ENCODE results near the gene ARL2BP. TPM values are rescaled to one million over a fixed set of nuclear protein-coding genes. Genes with fewer than 3 reads are reported as not detected.

Gene ARL2BP
- total and polyA plus RNA-seq, 9 of the 15 experiments (the other 6 are each of a cell fraction or from before 2014, with no cell fraction given): 16.7 to 41.8 (median 27.2) TPM

DNA sequence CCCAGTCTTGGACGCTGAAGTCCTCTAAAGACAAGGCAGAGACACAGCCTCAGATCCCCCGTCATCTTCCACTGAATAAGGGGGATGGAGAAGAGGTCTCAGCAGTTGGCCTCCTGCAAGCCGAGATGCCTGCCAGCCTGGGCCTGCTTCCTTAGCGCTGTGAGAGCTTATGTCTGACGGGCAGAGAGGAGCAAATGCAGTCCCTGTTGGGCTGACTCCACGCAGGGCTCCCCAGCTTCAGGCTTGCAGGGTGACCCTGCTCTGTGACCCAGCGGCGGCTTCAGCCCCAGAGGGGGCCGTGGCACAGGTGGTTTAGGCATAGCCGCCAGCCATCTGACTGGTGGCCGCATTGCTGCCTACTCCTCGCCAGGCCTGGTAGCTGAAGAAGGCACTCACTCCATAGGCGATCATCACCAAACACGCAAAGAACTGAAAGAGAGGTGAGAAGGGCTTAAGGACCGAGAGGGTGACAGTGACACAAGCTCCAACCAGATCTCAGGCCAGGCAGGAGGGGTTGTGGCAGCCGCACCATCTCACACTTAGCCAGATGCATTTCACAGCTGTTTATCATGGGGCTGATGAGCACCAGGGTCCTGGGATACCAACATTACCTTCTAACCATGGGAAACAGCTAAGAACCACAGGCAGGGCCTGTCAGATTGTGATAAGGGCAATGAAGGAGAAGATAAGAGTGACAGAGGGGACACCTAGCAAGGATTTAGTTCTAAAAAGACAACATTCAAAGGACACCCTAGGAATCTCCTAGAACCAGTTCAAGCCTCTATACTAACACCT lies 11.7 kb downstream of the ARL2BP start (continued):
- peak; percentile 61 for TF ChIP-seq PKNOX1 (IDR thresholded peaks at IDR 0.05)
- peak; percentile 9; the same call in 1 of the 2 replicates for TF ChIP-seq STAT5A (IDR thresholded peaks at IDR 0.05; ENCODE audit: borderline replicate concordance, low read length)
- no peak for TF ChIP-seq ZNF253 (CRISPR knock-in tag; conservative IDR thresholded peaks at IDR 0.05)
- TF ChIP-seq TEAD4 (IDR thresholded peaks at IDR 0.05; ENCODE audit: low read length): peak; percentile 88
- TF ChIP-seq TEAD4 (CRISPR knock-in tag; IDR thresholded peaks at IDR 0.05; ENCODE audit: borderline replicate concordance): no peak
- TF ChIP-seq NFRKB (IDR thresholded peaks at IDR 0.05; ENCODE audit: low read depth): no peak
- TF ChIP-seq ARID2 (IDR thresholded peaks at IDR 0.05): no peak
- no peak for TF ChIP-seq CHCHD3 (CRISPR knock-in tag; IDR thresholded peaks at IDR 0.05)
- peak; percentile 36; the same call in 1 of the 2 replicates for TF ChIP-seq SOX6 (IDR thresholded peaks at IDR 0.05)
- TF ChIP-seq ZNF77 (CRISPR knock-in tag; IDR thresholded peaks at IDR 0.05): no peak
- TF ChIP-seq FOXM1 (IDR thresholded peaks at IDR 0.05; ENCODE audit: low read depth): 0 out of 2 replicates have a peak, but pooled peaks have one; percentile 37
- no peak for TF ChIP-seq FOXM1 (CRISPR knock-in tag; IDR thresholded peaks at IDR 0.05; ENCODE audit: low read depth)
- TF ChIP-seq RBFOX2 (IDR thresholded peaks at IDR 0.05; ENCODE audit: low read depth, low read length): no peak
- no peak for TF ChIP-seq EZH2 (IDR thresholded peaks at IDR 0.05; ENCODE audit: borderline replicate concordance, low read depth, low read length)
- no peak for TF ChIP-seq ZFP36 (IDR thresholded peaks at IDR 0.05; ENCODE audit: low read depth, low read length, partially characterized antibody)
- TF ChIP-seq TRIM24 (IDR thresholded peaks at IDR 0.05): 0 out of 4 replicates have a peak, but pooled peaks of 1 of the 2 experiments have one; percentile 30
- TF ChIP-seq E2F4 (CRISPR knock-in tag; IDR thresholded peaks at IDR 0.05; ENCODE audit: low read depth): no peak
- no peak for TF ChIP-seq ZBTB1 (CRISPR knock-in tag; IDR thresholded peaks at IDR 0.05; ENCODE audit: borderline replicate concordance, low read depth)

Measured in K562 (cell line).